ENCODE measurements around the gene RBM17.

RBM17 gene

GRCh38 chr10:6108631-6109443, 20.0 kb downstream of the RBM17 start:
- Histone ChIP-seq H3K36me3 (ENCODE audit: insufficient read depth, low read length) (peaks cover 94% of the 10 kb centered on the region), H3K27me3 (ENCODE audit: insufficient read depth, low read length) (no peaks in the 10 kb centered on the region), H3K4me2 (ENCODE audit: low read length) (no peak overlapping the region), H4K20me1 (ENCODE audit: insufficient read depth, low read length) (no peaks in the 10 kb centered on the region), H3F3A (ENCODE audit: insufficient read depth, low read length) (no peaks in the 10 kb centered on the region), H3K9ac (ENCODE audit: low read length) (no peak overlapping the region), H3K4me1 (ENCODE audit: insufficient read depth, low read length, severe bottlenecking) (peaks cover 15% of the 10 kb centered on the region), H3K4me3 (ENCODE audit: low read depth, low read length, poor library complexity, severe bottlenecking) (no peak overlapping the region), H3K9me3 (ENCODE audit: low read length) (no peaks in the 10 kb centered on the region), H3K27ac (ENCODE audit: low read depth, low read length, poor library complexity, severe bottlenecking) (peak overlapping the region; percentile 74), H2AFZ (ENCODE audit: low read length) (no peak overlapping the region), H3K9me2 (ENCODE audit: low read depth, low read length) (no peaks in the 10 kb centered on the region), H3K79me2 (ENCODE audit: insufficient read depth, low read length) (peaks cover 5% of the 10 kb centered on the region)
- TF ChIP-seq, protein P1, sequence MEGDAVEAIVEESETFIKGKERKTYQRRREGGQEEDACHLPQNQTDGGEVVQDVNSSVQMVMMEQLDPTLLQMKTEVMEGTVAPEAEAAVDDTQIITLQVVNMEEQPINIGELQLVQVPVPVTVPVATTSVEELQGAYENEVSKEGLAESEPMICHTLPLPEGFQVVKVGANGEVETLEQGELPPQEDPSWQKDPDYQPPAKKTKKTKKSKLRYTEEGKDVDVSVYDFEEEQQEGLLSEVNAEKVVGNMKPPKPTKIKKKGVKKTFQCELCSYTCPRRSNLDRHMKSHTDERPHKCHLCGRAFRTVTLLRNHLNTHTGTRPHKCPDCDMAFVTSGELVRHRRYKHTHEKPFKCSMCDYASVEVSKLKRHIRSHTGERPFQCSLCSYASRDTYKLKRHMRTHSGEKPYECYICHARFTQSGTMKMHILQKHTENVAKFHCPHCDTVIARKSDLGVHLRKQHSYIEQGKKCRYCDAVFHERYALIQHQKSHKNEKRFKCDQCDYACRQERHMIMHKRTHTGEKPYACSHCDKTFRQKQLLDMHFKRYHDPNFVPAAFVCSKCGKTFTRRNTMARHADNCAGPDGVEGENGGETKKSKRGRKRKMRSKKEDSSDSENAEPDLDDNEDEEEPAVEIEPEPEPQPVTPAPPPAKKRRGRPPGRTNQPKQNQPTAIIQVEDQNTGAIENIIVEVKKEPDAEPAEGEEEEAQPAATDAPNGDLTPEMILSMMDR (IDR thresholded peaks at IDR 0.05; ENCODE audit: low read length): peak; percentile 77
- no peak for TF ChIP-seq EZH2 (IDR thresholded peaks at IDR 0.05; ENCODE audit: borderline replicate concordance, low read length)

DNA sequence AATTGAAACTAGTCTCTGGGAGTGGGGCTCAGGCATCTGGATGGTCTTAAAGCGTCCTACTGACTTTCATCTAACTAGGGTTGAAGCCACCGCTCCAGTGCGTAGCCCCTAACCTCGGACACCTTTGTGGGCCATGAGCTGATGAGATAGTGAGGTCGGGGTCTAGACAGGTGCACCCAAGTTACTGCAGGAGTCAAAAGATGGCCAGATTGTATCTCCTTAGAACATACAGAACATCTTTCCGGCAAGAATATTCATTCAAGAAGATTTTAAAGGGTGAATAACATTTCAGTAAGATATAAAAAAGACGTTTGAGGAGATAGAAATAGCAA, 20.6 kb downstream of the RBM17 start:
- no peak for TF ChIP-seq EZH2 (IDR thresholded peaks at IDR 0.05; ENCODE audit: borderline replicate concordance, low read length)
- TF ChIP-seq, protein P1 (IDR thresholded peaks at IDR 0.05; ENCODE audit: low read length): no peak
- peaks cover 15% of the 10 kb centered on the region for H3K4me1 ChIP-seq (ENCODE audit: insufficient read depth, low read length, severe bottlenecking)
- no peaks in the 10 kb centered on the region for H3F3A ChIP-seq (ENCODE audit: insufficient read depth, low read length)
- peaks cover 4% of the 10 kb centered on the region; the same call in 1 of the 2 replicates for H3K79me2 ChIP-seq (ENCODE audit: insufficient read depth, low read length)
- H3K36me3 ChIP-seq (ENCODE audit: insufficient read depth, low read length): peaks cover 94% of the 10 kb centered on the region
- H3K9me3 ChIP-seq (ENCODE audit: low read length): no peaks in the 10 kb centered on the region
- H3K9ac ChIP-seq (ENCODE audit: low read length): no peak overlapping the region
- no peaks in the 10 kb centered on the region for H3K27me3 ChIP-seq (ENCODE audit: insufficient read depth, low read length)
- H3K9me2 ChIP-seq (ENCODE audit: low read depth, low read length): no peaks in the 10 kb centered on the region
- H4K20me1 ChIP-seq (ENCODE audit: insufficient read depth, low read length): no peaks in the 10 kb centered on the region
- H3K4me3 ChIP-seq (ENCODE audit: low read depth, low read length, poor library complexity, severe bottlenecking): no peak overlapping the region
- no peak overlapping the region for H3K4me2 ChIP-seq (ENCODE audit: low read length)
- no peak overlapping the region for H2AFZ ChIP-seq (ENCODE audit: low read length)
- H3K27ac ChIP-seq (ENCODE audit: low read depth, low read length, poor library complexity, severe bottlenecking): no peak overlapping the region

DNA sequence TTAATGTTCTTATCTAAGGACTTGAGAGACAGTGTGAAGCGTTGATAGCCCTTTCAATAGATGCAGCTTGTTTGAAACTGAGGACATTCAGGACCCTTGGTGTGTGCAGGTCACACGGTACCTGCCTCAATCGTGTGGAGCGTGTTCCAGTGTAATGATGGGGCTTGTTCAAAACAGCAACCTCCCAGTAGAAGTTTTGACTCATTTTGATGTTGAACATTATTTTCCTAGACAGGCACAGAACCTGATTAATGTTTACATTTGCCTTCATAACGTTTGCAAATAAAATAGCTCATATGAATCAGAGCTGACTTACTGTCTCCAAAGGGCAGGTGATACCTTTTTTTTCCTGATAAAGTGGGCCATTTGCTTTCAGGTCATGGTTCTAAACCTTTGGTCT, 21.3 kb downstream of the RBM17 start:
- no peak overlapping the region for H3K9ac ChIP-seq (ENCODE audit: low read length)
- H3K27me3 ChIP-seq (ENCODE audit: insufficient read depth, low read length): no peaks in the 10 kb centered on the region
- no peaks in the 10 kb centered on the region; the same call in 1 of the 2 replicates for H3K79me2 ChIP-seq (ENCODE audit: insufficient read depth, low read length)
- H3F3A ChIP-seq (ENCODE audit: insufficient read depth, low read length): no peaks in the 10 kb centered on the region
- no peaks in the 10 kb centered on the region for H3K9me2 ChIP-seq (ENCODE audit: low read depth, low read length)
- no peak overlapping the region for H3K27ac ChIP-seq (ENCODE audit: low read depth, low read length, poor library complexity, severe bottlenecking)
- peaks cover 94% of the 10 kb centered on the region for H3K36me3 ChIP-seq (ENCODE audit: insufficient read depth, low read length)
- TF ChIP-seq, protein P1 (IDR thresholded peaks at IDR 0.05; ENCODE audit: low read length): no peak
- TF ChIP-seq EZH2 (IDR thresholded peaks at IDR 0.05; ENCODE audit: borderline replicate concordance, low read length): no peak
- no peaks in the 10 kb centered on the region for H4K20me1 ChIP-seq (ENCODE audit: insufficient read depth, low read length)
- H3K4me3 ChIP-seq (ENCODE audit: low read depth, low read length, poor library complexity, severe bottlenecking): no peak overlapping the region
- H3K9me3 ChIP-seq (ENCODE audit: low read length): no peaks in the 10 kb centered on the region
- peaks cover 15% of the 10 kb centered on the region for H3K4me1 ChIP-seq (ENCODE audit: insufficient read depth, low read length, severe bottlenecking)
- H3K4me2 ChIP-seq (ENCODE audit: low read length): no peak overlapping the region
- no peak overlapping the region for H2AFZ ChIP-seq (ENCODE audit: low read length)

All from OCI-LY1 (cell line).